SK-N-SH treated with all-trans-retinoic acid at 6 μM for 48 hours (cell line): ENCODE results near the gene KIAA1958.
"Not testable (repeated sequence)": the region's sequence is repeated elsewhere in the genome, so short reads cannot be mapped to it uniquely, and the experiment has no call there.

ENCODE experiments used
- ATAC-seq: fragments of 200-7000 bp; cut with Tn5 transposase; 3 replicates; pipeline ENCODE4 v1.9.1; 2020; ENCODE audit warnings: mild to moderate bottlenecking, moderate library complexity
- ARNTL ChIP-seq: fragments of 450-650 bp; formaldehyde crosslinking; IDR thresholded peaks from 2 replicates; pipeline ENCODE4 v1.5.0; 2020; ENCODE audit warnings: low read depth, mild to moderate bottlenecking, moderate library complexity, borderline replicate concordance
- BACH2 ChIP-seq: fragments of 250-450 bp; sonication (Bioruptor Pico); IDR thresholded peaks from 2 replicates; pipeline ENCODE4 v1.9.0; 2021; ENCODE audit warnings: mild to moderate bottlenecking, borderline replicate concordance
- CSDC2 ChIP-seq: fragments of 250-450 bp; sonication (Bioruptor Pico); IDR thresholded peaks from 2 replicates; pipeline ENCODE4 v1.5.0; 2020; ENCODE audit warnings: mild to moderate bottlenecking, moderate library complexity
- ESRRG ChIP-seq: fragments of 250-450 bp; sonication (Bioruptor Pico); IDR thresholded peaks from 2 replicates; pipeline ENCODE4 v1.6.1; 2021; ENCODE audit warnings: mild to moderate bottlenecking
- GLIS3 ChIP-seq: fragments of 250-450 bp; sonication (Bioruptor Pico); IDR thresholded peaks from 2 replicates; pipeline ENCODE4 v1.5.0; 2020; ENCODE audit warnings: mild to moderate bottlenecking, moderate library complexity
- OSR1 ChIP-seq: fragments of 250-450 bp; sonication (Bioruptor Pico); IDR thresholded peaks from 2 replicates; pipeline ENCODE4 v1.8.0; 2022; ENCODE audit warnings: moderate library complexity, mild to moderate bottlenecking, inconsistent platforms
- TCF4 ChIP-seq: fragments of 250-450 bp; sonication (Bioruptor Pico); IDR thresholded peaks from 2 replicates; pipeline ENCODE4 v1.8.0; 2021; ENCODE audit warnings: mild to moderate bottlenecking, moderate library complexity, borderline replicate concordance
- TOX ChIP-seq: fragments of 250-450 bp; sonication (Bioruptor Pico); IDR thresholded peaks from 2 replicates; pipeline ENCODE4 v1.8.0; 2021; ENCODE audit warnings: mild to moderate bottlenecking, moderate library complexity, borderline replicate concordance
- ZFP3 ChIP-seq: fragments of 250-450 bp; sonication (Bioruptor Pico); IDR thresholded peaks from 2 replicates; pipeline ENCODE4 v1.5.0; 2020; ENCODE audit warnings: mild to moderate bottlenecking, moderate library complexity
- ZFP30 ChIP-seq: fragments of 450-650 bp; formaldehyde crosslinking; IDR thresholded peaks from 2 replicates; pipeline ENCODE4 v1.5.0; 2022; ENCODE audit warnings: mild to moderate bottlenecking, moderate library complexity
- ZNF8 ChIP-seq: fragments of 450-650 bp; formaldehyde crosslinking; IDR thresholded peaks from 2 replicates; pipeline ENCODE4 v1.5.0; 2020; ENCODE audit warnings: mild to moderate bottlenecking, moderate library complexity
- TF ChIP-seq, protein P1 (sequence below): fragments of 250-450 bp; sonication (Bioruptor Pico); IDR thresholded peaks from 2 replicates; pipeline ENCODE4 v1.5.1; 2020; ENCODE audit warnings: low read depth, mild to moderate bottlenecking, moderate library complexity
- TF ChIP-seq, protein P2 (sequence below): fragments of 250-450 bp; sonication (Bioruptor Pico); IDR thresholded peaks from 2 replicates; pipeline ENCODE4 v1.5.1; 2021; ENCODE audit warnings: mild to moderate bottlenecking, moderate library complexity
- TF ChIP-seq, protein P3 (sequence below): fragments of 250-450 bp; sonication (Bioruptor Pico); IDR thresholded peaks from 2 replicates; pipeline ENCODE4 v1.8.0; 2021; ENCODE audit warnings: low read depth, mild to moderate bottlenecking, moderate library complexity, borderline replicate concordance

Gene KIAA1958

DNA sequence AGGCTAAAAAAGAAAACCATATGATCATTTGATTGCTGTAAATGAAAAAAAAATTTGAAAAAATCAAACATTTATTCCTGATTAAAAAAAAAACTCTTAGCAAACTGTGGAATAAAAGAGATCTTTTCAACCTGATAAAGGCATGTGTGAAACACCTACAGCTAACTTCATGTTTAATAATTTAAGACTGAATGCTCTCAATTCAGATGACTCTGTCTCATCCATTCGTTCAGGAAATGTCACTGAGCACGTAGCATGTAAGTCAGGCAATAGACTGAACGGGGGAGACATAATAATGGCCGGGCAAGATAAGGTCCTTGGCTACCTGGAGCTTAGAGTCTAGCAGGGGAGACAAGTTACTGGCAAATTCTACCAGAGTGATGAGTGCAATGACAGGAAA lies 25.8 kb downstream of the KIAA1958 start:
- not testable (repeated sequence) for ATAC-seq

DNA sequence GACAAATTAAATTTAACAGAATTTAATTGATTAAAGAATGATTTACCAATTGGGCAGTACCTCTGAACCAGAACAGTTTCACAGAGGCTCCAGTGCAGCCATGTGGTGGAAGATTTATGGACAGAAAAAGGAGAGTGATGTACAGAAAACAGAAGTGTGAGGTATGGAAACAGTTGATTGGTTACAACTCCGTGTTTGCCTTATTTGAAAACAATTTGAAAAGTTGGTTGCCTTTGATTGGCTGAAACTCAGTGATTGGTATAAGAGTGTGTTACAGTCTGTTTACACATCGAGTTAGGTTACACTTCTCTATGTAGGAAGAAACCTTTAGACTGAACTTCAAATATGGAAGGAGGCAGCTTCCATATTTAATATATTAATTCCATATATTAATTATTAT lies 30.1 kb downstream of the KIAA1958 start:
- TF ChIP-seq BACH2 (CRISPR knock-in tag) (no peak), GLIS3 (CRISPR knock-in tag) (no peak), TCF4 (CRISPR knock-in tag) (no peak), ZFP30 (CRISPR knock-in tag) (no peak)
- no peak for ATAC-seq

DNA sequence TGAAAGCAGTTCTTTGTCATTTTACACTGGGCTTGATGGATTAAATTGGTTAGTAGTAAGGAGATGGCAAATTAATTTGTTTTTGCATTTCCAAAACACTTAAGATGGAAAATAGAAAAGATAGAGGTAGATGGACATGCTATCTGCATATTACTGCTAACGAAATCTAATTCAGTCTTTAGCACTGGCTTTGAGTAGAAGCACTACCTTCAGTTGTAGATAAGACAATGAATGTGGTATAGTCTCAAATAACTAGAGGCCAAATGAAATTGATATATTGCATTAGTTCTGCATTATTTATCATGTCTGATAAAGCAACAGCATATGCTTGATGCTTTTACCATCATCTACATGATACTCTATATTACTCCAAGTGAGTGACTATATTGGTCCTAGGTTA lies 33.4 kb downstream of the KIAA1958 start:
- no peak for ATAC-seq
- no peak for TF ChIP-seq ESRRG (CRISPR knock-in tag)

DNA sequence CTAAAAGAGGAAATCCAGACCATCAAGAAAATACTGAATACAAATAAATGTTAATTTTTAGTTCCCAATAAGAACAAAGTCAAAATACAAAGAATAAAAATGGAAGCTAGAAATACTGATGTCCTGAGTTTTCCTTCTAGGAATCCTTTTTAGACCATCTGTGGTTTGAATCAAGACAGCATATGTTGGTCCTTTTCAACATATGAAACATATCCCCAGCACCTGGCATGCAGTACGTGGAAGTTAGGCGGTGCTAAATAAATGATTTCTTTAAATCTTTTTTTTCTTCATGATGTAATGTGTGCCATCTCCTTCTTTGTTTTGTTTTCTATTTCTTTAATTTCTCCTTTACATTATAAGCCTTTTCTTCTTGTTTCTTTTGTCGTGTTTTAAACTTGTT lies 34.0 kb downstream of the KIAA1958 start:
- TF ChIP-seq ZNF8 (CRISPR knock-in tag) (no peak), TOX (CRISPR knock-in tag) (no peak), CSDC2 (CRISPR knock-in tag) (no peak)
- TF ChIP-seq, protein P1, sequence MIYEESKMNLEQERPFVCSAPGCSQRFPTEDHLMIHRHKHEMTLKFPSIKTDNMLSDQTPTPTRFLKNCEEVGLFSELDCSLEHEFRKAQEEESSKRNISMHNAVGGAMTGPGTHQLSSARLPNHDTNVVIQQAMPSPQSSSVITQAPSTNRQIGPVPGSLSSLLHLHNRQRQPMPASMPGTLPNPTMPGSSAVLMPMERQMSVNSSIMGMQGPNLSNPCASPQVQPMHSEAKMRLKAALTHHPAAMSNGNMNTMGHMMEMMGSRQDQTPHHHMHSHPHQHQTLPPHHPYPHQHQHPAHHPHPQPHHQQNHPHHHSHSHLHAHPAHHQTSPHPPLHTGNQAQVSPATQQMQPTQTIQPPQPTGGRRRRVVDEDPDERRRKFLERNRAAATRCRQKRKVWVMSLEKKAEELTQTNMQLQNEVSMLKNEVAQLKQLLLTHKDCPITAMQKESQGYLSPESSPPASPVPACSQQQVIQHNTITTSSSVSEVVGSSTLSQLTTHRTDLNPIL (CRISPR knock-in tag): no peak
- TF ChIP-seq, protein P2, sequence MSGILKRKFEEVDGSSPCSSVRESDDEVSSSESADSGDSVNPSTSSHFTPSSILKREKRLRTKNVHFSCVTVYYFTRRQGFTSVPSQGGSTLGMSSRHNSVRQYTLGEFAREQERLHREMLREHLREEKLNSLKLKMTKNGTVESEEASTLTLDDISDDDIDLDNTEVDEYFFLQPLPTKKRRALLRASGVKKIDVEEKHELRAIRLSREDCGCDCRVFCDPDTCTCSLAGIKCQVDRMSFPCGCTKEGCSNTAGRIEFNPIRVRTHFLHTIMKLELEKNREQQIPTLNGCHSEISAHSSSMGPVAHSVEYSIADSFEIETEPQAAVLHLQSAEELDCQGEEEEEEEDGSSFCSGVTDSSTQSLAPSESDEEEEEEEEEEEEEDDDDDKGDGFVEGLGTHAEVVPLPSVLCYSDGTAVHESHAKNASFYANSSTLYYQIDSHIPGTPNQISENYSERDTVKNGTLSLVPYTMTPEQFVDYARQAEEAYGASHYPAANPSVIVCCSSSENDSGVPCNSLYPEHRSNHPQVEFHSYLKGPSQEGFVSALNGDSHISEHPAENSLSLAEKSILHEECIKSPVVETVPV (CRISPR knock-in tag): no peak
- TF ChIP-seq, all 23 proteins: peak for 0
- no peak for ATAC-seq

DNA sequence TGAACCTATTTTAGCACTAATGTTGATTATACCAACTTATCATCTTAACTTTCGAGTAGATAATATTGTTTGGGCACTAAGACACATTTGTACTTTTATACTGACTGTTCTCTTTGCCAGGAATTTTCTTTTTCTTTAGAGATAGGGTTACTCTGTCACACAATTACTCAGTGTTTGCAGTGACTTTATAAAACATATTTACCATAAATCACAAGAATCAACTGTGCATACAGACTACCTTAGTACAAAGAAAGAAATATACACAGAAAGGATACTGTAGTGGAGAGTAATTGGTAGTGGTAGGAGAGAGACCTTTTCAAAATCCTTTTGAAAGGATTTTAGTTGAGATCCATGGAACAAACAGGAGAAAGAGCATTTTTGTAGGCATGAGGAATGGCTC lies 40.3 kb downstream of the KIAA1958 start:
- ATAC-seq: no peak
- TF ChIP-seq BACH2 (CRISPR knock-in tag): no peak
- no peak for TF ChIP-seq OSR1 (CRISPR knock-in tag)
- no peak for TF ChIP-seq CSDC2 (CRISPR knock-in tag)
- TF ChIP-seq ZFP3 (CRISPR knock-in tag): no peak
- TF ChIP-seq, protein P1 (CRISPR knock-in tag): no peak
- TF ChIP-seq ARNTL (CRISPR knock-in tag): no peak

DNA sequence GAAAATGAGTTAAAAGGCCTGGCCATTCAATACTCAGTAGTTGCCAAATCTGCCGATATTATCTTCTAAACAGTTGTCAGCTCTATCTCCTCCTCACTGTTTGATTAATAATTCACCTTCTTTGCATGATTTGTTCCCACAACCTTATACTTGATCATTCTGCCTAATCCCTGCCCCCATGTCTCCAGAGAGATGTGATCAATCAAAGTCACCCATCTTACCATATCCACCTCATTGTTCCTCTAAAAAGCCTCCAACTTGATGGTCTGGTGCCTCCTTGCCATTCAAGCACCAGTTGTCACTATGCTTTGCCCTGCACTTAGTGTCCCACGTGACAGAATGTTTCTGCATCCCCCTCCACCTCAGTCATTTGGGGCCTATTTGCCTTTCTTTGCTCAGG lies 41.3 kb downstream of the KIAA1958 start:
- TF ChIP-seq ARNTL (CRISPR knock-in tag) (no peak), ZFP3 (CRISPR knock-in tag) (no peak), OSR1 (CRISPR knock-in tag) (no peak), ZFP30 (CRISPR knock-in tag) (no peak), ZNF8 (CRISPR knock-in tag) (no peak), GLIS3 (CRISPR knock-in tag) (no peak)
- TF ChIP-seq, protein P2 (CRISPR knock-in tag): no peak
- no peak for ATAC-seq

DNA sequence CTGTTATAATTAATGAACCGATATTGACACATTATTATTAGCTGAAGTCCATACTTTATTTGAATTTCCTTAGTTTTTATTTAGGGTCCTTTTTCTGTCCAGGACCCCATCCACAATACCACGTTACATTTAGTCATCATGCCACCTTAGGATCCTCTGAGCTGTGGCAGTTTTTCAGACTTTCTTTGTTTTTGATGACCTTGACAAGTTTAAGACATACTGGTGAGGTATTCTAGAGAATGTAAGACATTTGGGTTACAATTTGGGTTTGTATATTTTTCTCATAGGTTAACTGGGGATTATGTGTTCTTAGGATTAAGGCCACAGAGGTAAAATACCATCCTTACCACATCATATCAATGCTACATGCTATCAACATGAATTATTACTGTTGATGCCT lies 42.7 kb downstream of the KIAA1958 start:
- TF ChIP-seq, protein P3, sequence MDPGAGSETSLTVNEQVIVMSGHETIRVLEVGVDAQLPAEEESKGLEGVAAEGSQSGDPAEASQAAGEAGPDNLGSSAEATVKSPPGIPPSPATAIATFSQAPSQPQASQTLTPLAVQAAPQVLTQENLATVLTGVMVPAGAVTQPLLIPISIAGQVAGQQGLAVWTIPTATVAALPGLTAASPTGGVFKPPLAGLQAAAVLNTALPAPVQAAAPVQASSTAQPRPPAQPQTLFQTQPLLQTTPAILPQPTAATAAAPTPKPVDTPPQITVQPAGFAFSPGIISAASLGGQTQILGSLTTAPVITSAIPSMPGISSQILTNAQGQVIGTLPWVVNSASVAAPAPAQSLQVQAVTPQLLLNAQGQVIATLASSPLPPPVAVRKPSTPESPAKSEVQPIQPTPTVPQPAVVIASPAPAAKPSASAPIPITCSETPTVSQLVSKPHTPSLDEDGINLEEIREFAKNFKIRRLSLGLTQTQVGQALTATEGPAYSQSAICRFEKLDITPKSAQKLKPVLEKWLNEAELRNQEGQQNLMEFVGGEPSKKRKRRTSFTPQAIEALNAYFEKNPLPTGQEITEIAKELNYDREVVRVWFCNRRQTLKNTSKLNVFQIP (CRISPR knock-in tag): no peak
- ATAC-seq: no peak
